ENCODE data around the gene ACTR10.
A peak's percentile ranks its signal among the peaks of the same experiment; 100 is the strongest.

The ACTR10 gene

GRCh38 chr14:58199726-58200479 lies at the start of gene ACTR10:
ACTR10 (plus strand) TSS chr14:58200149; CDS start chr14:58200218, 69 bp downstream.
- DNase-seq (ENCODE audit: low read depth): peak; percentile 56

DNA sequence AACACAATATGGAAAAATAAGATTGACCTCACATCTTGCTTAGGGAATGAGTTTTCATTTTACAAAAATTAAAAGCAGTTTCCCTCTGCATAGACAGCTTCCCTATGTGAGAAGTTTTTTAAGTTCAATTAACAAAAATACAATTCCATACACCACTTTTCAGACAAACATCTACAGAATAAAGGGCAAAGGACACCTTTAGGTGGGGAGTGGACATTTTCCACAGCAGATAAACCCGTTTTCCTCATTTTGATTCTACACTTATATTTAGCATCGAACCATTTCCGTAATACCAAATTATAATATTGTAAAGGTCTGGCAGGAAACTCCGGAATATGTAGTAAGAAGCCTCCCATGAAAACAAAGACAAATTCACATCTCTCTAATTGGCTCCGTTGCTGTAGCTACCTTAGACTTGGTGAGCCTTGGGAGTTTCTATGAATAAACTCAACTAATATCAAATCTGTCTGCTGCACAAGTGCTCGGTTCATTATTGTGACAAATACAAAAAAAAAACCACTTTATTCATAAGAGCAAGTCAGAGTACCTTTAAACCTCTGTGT lies 49.6 kb upstream of the ACTR10 start:
- DNase-seq (ENCODE audit: low read depth): no peak

DNA sequence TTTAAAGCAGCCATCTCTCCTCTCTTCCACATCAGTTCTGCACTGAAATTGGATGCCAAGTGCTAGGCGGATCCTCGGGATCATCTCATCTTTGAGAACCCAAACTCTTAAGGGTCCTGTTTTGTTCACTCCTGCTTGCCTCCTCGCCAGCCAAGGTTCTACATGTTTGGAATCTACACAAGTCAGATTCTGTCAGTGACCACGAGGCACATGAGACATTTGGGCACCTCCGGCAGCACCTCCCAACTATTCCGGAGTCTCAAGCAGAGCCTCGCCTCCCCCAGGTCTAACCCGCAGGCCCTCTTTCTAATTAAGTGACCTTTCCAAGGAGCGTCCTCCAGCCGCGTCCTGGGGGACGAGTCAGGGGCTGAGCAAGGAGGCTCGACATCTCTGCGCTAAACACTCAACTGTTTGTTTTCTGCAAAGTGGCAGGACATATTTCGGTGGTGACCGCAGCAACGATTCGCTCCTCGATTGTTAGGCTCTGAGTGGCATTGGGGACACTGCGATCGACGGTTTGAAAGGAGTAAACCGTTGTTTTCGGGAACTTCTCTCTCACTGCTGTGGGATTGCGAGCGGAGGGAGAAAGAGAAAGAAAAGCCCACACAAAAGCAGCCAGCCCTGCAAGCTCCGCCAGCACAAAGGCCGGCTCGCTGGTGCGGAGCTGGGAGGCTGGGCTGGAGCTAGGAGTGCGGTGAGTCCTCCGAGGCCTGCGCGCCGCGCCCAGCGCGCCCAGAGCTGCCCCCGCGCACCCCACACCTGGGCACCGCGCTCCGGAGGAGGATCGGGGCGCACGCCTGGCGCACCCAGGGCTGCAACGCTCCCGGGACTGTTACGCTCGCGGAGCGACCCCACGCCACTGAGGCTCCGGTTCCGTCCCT lies 48.6 kb upstream of the ACTR10 start:
- peak; percentile 6 for DNase-seq (ENCODE audit: low read depth)

DNA sequence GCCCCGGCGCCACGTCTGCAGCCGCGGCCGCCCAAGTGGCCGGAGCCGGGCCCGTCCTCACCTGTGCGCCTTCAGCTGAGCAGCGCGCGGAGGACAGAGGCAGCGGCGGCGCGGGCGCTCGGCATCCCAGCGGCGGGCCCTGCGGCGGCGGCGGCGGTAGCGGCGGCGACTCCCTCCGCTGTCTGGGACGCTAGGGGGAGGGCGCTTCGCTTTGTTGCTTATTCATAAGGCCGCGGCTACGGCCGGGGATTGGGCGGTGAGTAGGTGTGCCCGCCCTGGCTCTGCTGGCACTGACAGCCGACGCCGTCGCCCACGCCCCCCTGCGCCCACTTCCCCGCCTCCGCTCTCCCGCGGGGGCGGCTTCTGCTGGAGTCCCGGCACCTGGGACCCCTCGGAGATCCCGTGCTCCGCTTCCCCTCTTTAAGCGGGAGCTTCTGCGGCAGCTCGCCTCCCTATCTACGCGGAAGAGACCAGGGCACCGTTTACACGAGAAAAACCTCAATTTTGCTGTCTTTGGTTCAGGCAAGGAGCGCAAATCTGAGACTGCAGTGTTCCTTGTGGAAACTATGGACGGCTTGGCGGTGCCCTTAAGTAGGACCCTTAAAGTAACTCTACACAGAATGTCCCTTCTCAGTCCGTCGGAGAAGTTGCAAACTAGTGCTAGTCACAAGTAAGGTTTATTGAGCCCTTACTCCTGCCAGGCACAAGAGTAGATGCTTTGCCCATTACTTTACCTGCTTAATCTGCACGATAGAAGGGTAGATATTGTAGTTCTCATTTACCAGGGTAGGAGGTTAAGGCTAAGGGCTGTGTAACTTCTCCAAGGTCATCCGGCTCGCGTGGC lies 47.7 kb upstream of the ACTR10 start, which contains the start of gene ARMH4:
TSS of gene ARMH4 (minus strand) at position 200 of the 844 bp plus-strand sequence. CDS start 12,855 bp downstream, outside the sequence.
- peak; percentile 74 for DNase-seq (ENCODE audit: low read depth)

DNA sequence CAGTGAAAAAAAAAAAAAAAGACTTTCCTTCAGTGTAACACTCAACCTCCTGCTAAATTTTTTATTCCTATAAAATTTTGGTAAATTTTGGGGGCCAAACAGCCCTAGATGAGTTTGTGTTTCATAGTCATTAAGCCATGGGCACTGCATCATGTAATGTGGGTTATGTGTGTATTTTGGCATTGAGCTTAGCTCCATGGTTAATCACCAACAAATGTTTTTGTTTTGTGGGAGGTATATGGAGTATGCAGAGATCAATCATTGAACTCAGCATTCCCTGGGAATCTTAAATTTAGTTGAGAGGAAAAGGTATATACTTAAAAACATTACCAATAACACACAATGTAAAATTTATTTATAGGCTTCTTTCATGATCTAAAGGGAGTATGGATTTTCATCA lies 39.4 kb upstream of the ACTR10 start:
- DNase-seq (ENCODE audit: low read depth): no peak

GRCh38 chr14:58166005-58166983 lies 33.7 kb upstream of the ACTR10 start:
- peak; percentile 76 for DNase-seq (ENCODE audit: low read depth)

- DNase-seq (ENCODE audit: low read depth): no peak
Measured at GRCh38 chr14:58167057-58167456, 32.9 kb upstream of the ACTR10 start.

- DNase-seq (ENCODE audit: low read depth): no peak
Measured at GRCh38 chr14:58167891-58168290, 32.1 kb upstream of the ACTR10 start.

- peak; percentile 71 for DNase-seq (ENCODE audit: low read depth)
Measured at GRCh38 chr14:58171090-58171489, 28.9 kb upstream of the ACTR10 start.

- DNase-seq (ENCODE audit: low read depth): no peak
Measured at GRCh38 chr14:58177125-58177524, 22.8 kb upstream of the ACTR10 start.

- DNase-seq (ENCODE audit: low read depth): no peak
Measured at GRCh38 chr14:58189176-58189575, 10.8 kb upstream of the ACTR10 start.

DNA sequence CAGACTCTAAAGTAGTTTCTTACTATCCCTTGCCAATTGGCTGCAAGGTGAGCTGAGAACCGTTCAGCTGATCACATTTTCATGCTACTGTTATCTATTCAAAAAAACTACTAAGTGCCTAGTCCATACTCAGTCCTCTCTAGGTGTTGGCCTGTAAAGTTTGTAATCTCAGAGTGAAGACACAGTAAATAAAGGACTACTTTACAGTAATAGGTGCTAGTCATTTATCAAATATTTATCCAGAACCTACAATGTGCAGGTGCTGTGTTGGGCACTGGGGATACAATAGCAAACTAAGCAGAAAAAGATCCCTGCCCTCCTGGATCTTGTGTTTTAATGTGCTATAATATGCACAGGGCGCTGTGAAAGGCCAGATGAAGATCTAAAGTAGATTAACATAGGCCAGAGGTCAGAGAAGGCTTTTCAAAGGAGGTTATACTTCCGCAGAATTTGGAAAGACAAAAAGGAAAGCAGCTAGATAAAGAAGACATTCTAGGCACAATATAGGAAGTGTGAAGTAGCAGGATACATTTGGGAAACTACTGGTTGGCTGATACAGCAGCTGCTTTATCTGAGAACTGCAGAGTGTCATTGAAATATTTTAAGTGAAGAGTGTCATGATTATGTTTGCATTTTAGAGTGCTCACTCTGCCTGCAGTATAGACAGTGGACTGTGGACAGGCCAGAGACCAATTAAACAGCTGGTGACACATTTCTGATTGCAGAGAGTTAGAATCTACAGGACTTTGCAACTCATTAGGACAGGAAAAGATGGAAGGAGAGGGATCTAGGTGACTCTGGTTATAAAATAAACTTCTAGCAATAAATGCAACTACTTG lies 8.0 kb upstream of the ACTR10 start:
- no peak for DNase-seq (ENCODE audit: low read depth)

- no peak for DNase-seq (ENCODE audit: low read depth)
Measured at GRCh38 chr14:58193542-58193941, 6.4 kb upstream of the ACTR10 start.

GRCh38 chr14:58196198-58196597 lies 3.8 kb upstream of the ACTR10 start:
- DNase-seq (ENCODE audit: low read depth): no peak

GRCh38 chr14:58198086-58198485 lies 1.9 kb upstream of the ACTR10 start:
- no peak for DNase-seq (ENCODE audit: low read depth)

DNA sequence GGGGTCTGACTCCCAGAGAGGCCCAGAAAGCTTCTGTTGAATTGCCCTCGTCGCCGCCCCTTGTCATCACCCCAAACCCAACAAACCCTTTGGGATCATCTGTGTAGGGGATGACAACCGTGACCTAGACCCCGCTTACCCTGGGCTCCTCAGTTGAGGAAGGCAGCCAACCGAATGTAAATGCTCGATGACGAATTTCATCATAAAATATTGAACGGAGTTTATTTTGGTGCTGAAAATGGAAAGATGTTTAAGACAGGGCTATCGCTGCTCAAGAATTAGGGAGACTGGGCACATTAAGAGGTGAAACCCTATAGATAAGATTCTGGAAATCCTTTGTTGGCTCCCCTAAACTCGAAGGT lies 512 bp downstream of the ACTR10 start:
- DNase-seq (ENCODE audit: low read depth): no peak

- DNase-seq (ENCODE audit: low read depth): no peak
Measured at GRCh38 chr14:58200846-58201245, 897 bp downstream of the ACTR10 start.

DNA sequence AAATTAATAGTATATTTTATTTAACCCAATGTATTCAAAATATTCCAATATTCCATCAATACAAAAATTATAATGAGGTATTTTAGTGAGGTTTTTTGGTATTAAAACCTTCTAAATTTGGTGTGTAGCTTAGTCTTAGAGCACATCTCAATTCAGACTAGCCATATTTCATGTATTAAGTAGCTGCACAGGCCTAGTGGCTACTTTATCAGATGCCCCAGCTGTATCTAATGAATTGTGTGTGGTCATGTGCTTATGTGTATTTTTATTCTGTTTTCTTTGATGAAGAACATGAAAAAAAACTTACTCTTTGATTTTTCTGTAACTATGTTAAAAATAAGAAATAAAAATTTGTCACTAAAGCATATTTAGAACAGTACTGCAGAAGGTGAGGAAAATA lies 13.2 kb downstream of the ACTR10 start:
- no peak for DNase-seq (ENCODE audit: low read depth)

GRCh38 chr14:58215191-58215914 lies 15.4 kb downstream of the ACTR10 start:
- no peak for DNase-seq (ENCODE audit: low read depth)
